CD14-positive monocyte (primary cell): ENCODE data around the gene SLC22A4. TPM values are rescaled to one million over a fixed set of nuclear protein-coding genes. Genes with fewer than 3 reads are reported as not detected.

Source experiments
- DNase-seq, 3 donors: peaks; one replicate each; pipeline ENCODE4 v3.0.0-alpha.2; 2011 to 2022
- H2AFZ ChIP-seq: 2 replicates; pipeline ENCODE4 v1.6.0; 2012; ENCODE audit warnings: mild to moderate bottlenecking, low read depth, low read length, inconsistent platforms; ENCODE audit not compliant: insufficient read depth, poor library complexity, severe bottlenecking
- H3K27ac ChIP-seq, 2 donors: 1 replicate in 1 of 2; 2 replicates in 1 of 2; pipeline ENCODE4 v1.5.1; 2012 to 2013; ENCODE audit warnings: low read length in 2 of 2, control low read depth in 1 of 2, inconsistent platforms in 1 of 2, low read depth in 1 of 2, mild to moderate bottlenecking in 1 of 2
- H3K27me3 ChIP-seq, 2 donors: one replicate each; pipeline versions ENCODE4 v1.6.0 to v1.6.1; 2011 to 2013; ENCODE audit warnings: low read length in 2 of 2; ENCODE audit not compliant: control insufficient read depth in 2 of 2, insufficient read depth in 2 of 2
- H3K36me3 ChIP-seq, 2 donors: replicated peaks in 1 of 2; 1 replicate in 1 of 2; 2 replicates in 1 of 2; pipeline versions ENCODE4 v1.5.1 to v1.6.1; 2012 to 2013; ENCODE audit warnings: low read length in 2 of 2, control low read depth in 1 of 2, inconsistent platforms in 1 of 2, mild to moderate bottlenecking in 1 of 2; ENCODE audit not compliant: insufficient read depth in 2 of 2, control insufficient read depth in 1 of 2
- H3K4me1 ChIP-seq, 2 donors: 1 replicate in 1 of 2; 2 replicates in 1 of 2; pipeline versions ENCODE4 v1.5.1 to v1.6.1; 2012 to 2013; ENCODE audit warnings: low read length in 2 of 2, control low read depth in 1 of 2, inconsistent platforms in 1 of 2, mild to moderate bottlenecking in 1 of 2, moderate library complexity in 1 of 2; ENCODE audit not compliant: insufficient read depth in 2 of 2, control insufficient read depth in 1 of 2
- H3K4me2 ChIP-seq: replicated peaks from 2 replicates; pipeline ENCODE3; 2012; ENCODE audit warnings: low read length, moderate library complexity, mild to moderate bottlenecking; ENCODE audit not compliant: poor library complexity, severe bottlenecking; ENCODE audit errors: extremely low read depth
- H3K4me3 ChIP-seq, 3 experiments: fragments of 200-600 bp in 1 of 3; sonication (generic) in 1 of 3; replicated peaks in 1 of 3; 1 replicate in 2 of 3; 2 replicates in 1 of 3; pipeline ENCODE4 v1.5.1; 2011 to 2013; ENCODE audit warnings: low read length in 3 of 3, mild to moderate bottlenecking in 3 of 3, control low read depth in 2 of 3, low read depth in 2 of 3, inconsistent platforms in 1 of 3, moderate library complexity in 1 of 3
- H3K79me2 ChIP-seq: 2 replicates; pipeline ENCODE4 v1.6.0; 2012; ENCODE audit warnings: mild to moderate bottlenecking, control low read depth, inconsistent platforms, low read length, moderate library complexity; ENCODE audit not compliant: insufficient read depth
- H3K9ac ChIP-seq: 2 replicates; pipeline ENCODE4 v1.6.0; 2017; ENCODE audit warnings: low read length, mild to moderate bottlenecking; ENCODE audit not compliant: insufficient read depth, poor library complexity, severe bottlenecking
- H3K9me3 ChIP-seq, 2 donors: replicated peaks in 1 of 2; 1 replicate in 1 of 2; 2 replicates in 1 of 2; pipeline versions ENCODE4 v1.5.1 to v1.6.1; 2012 to 2013; ENCODE audit warnings: low read length in 2 of 2, control low read depth in 1 of 2; ENCODE audit not compliant: control insufficient read depth in 1 of 2, insufficient read depth in 1 of 2
- H4K20me1 ChIP-seq: 2 replicates; pipeline ENCODE4 v1.6.0; 2012; ENCODE audit warnings: mild to moderate bottlenecking, low read length, control low read depth, moderate library complexity; ENCODE audit not compliant: insufficient read depth
- H3K27ac Mint-ChIP-seq, 7 donors: one replicate each; pipeline ENCODE4 v1.8.0; 2020; ENCODE audit warnings: mild to moderate bottlenecking in 7 of 7, mixed read lengths in 7 of 7, moderate library complexity in 6 of 7, inconsistent platforms in 2 of 7
- H3K27me3 Mint-ChIP-seq, 3 donors: one replicate each; pipeline ENCODE4 v1.8.0; 2021 to 2022; ENCODE audit warnings: low read depth in 3 of 3, mild to moderate bottlenecking in 3 of 3, mixed read lengths in 3 of 3, moderate library complexity in 3 of 3, inconsistent platforms in 1 of 3
- H3K36me3 Mint-ChIP-seq, 2 donors: one replicate each; pipeline ENCODE4 v1.8.0; 2020; ENCODE audit warnings: mixed read lengths in 2 of 2, inconsistent platforms in 1 of 2, mild to moderate bottlenecking in 1 of 2
- H3K4me1 Mint-ChIP-seq: one replicate; pipeline ENCODE4 v1.8.0; 2020; ENCODE audit warnings: mild to moderate bottlenecking, mixed read lengths
- H3K4me3 Mint-ChIP-seq, 2 donors: one replicate each; pipeline ENCODE4 v1.8.0; 2020; ENCODE audit warnings: mild to moderate bottlenecking in 2 of 2, mixed read lengths in 2 of 2, moderate library complexity in 1 of 2
- H3K9me3 Mint-ChIP-seq, 7 donors: one replicate each; pipeline ENCODE4 v1.8.0; 2020 to 2022; ENCODE audit warnings: mixed read lengths in 7 of 7, mild to moderate bottlenecking in 6 of 7, moderate library complexity in 6 of 7, inconsistent platforms in 2 of 7
- CTCF ChIP-seq: fragments of 200-600 bp; IDR thresholded peaks from one replicate; pipeline ENCODE4 v1.8.0; 2022; ENCODE audit warnings: antibody characterized with exemption, mild to moderate bottlenecking
- WGBS: methylation state at CpG from one replicate; pipeline ENCODE4 v1.1.5; 2013; ENCODE audit warnings: missing lambda C conversion rate; ENCODE audit not compliant: insufficient coverage; 5-methylcytosine and 5-hydroxymethylcytosine counted together
- intact Hi-C, 2 donors: fragments of 100-400 bp; cut with micrococcal nuclease; formaldehyde crosslinking; loops; one replicate each; pipeline versions ENCODE4 v1.15.0 to v1.15.1; 2023
- polyA plus RNA-seq, 3 donors: library from polyadenylated mRNA; depleted of rRNA in 1 of 3; unstranded in 2 of 3; stranded (reverse) in 1 of 3; fragments of 300-500 nt in 2 of 3; fragments of >200 nt in 1 of 3; fragmentation: Illumina TruSeq in 2 of 3; gene quantifications; 1 replicate in 2 of 3; 2 replicates in 1 of 3; pipeline ENCODE4 v1.2.3, GENCODE V29; 2012 to 2021

SLC22A4 gene
- polyA plus RNA-seq, 3 donors, result 7.2 to 13.0 (median 12.2) TPM

GRCh38 chr5:132372542-132372941, 78.3 kb downstream of the SLC22A4 start:
- H3K9ac ChIP-seq, result no peak overlapping the region
- peaks cover 32 to 38% of the 10 kb centered on the region in 2 donors for H3K4me1 ChIP-seq

GRCh38 chr5:132375957-132376356, 81.8 kb downstream of the SLC22A4 start:
- WGBS, result 100% methylated on average over 2 of the region's 3 CpGs
- intact Hi-C loops, result no loop called here
- no peaks in the 10 kb centered on the region for H3K9me3 Mint-ChIP-seq
- Histone ChIP-seq H3K9me3 (no peaks in the 10 kb centered on the region), H3K36me3 (peaks cover 0 to 29% of the 10 kb centered on the region in 2 donors), H3K4me3 (no peak overlapping the region), H3K4me1 (peaks cover 18 to 19% of the 10 kb centered on the region in 2 donors), H3K27ac (no peak overlapping the region), H4K20me1 (no peaks in the 10 kb centered on the region), H3K79me2 (peaks cover 13% of the 10 kb centered on the region), H2AFZ (no peak overlapping the region), H3K27me3 (no peaks in the 10 kb centered on the region), H3K9ac (no peak overlapping the region), H3K4me2 (no peak overlapping the region)
- H3K27me3 Mint-ChIP-seq, result no peaks in the 10 kb centered on the region
- DNase-seq, result no peak
- H3K4me1 Mint-ChIP-seq, result peaks cover 19% of the 10 kb centered on the region
- no peak overlapping the region for H3K4me3 Mint-ChIP-seq
- no peak overlapping the region for H3K27ac Mint-ChIP-seq
- TF ChIP-seq CTCF, result no peak
- peaks cover 13 to 22% of the 10 kb centered on the region in 2 donors for H3K36me3 Mint-ChIP-seq

More at GRCh38 chr5:132372542-132372941, 78.3 kb downstream of the SLC22A4 start:
- no peak for TF ChIP-seq CTCF
- peaks cover 0 to 1% (median 0%) of the 10 kb centered on the region in 3 donors for H3K27me3 Mint-ChIP-seq
- no peak overlapping the region for H3K4me3 Mint-ChIP-seq
- no peaks in the 10 kb centered on the region for H3K9me3 Mint-ChIP-seq
- peak overlapping the region; percentile 7 for H3K4me2 ChIP-seq
- H3K36me3 Mint-ChIP-seq, result peaks cover 0 to 2% of the 10 kb centered on the region in 2 donors
- H3K27ac ChIP-seq, result peak overlapping the region in 1 of 2 donors; percentile 12
- intact Hi-C loops, result no loop called here
- no peak overlapping the region for H3K4me3 ChIP-seq
- H3K9me3 ChIP-seq, result no peaks in the 10 kb centered on the region
- no peaks in the 10 kb centered on the region for H4K20me1 ChIP-seq
- peak overlapping the region; percentile 22 for H2AFZ ChIP-seq
- no peaks in the 10 kb centered on the region for H3K27me3 ChIP-seq
- H3K27ac Mint-ChIP-seq, result peak overlapping the region in 3 of 7 donors; percentile 43 to 58 (median 56)
- H3K4me1 Mint-ChIP-seq, result peaks cover 32% of the 10 kb centered on the region
- no peak for DNase-seq
- peaks cover 18% of the 10 kb centered on the region for H3K79me2 ChIP-seq
- no peaks in the 10 kb centered on the region for H3K36me3 ChIP-seq
